DND-41 (cell line): ENCODE results near the gene ZDHHC1.

ENCODE experiments used
- CTCF ChIP-seq: IDR thresholded peaks from 2 replicates; pipeline ENCODE4 v1.5.1; 2012; ENCODE audit warnings: borderline replicate concordance, low read length, moderate library complexity, mild to moderate bottlenecking; ENCODE audit not compliant: poor library complexity, severe bottlenecking; ENCODE audit errors: extremely low read depth
- EZH2 ChIP-seq: IDR thresholded peaks from 3 replicates; pipeline ENCODE4 v1.6.1; 2012; ENCODE audit warnings: borderline replicate concordance, low read depth, mild to moderate bottlenecking, moderate library complexity, low read length, inconsistent platforms; ENCODE audit not compliant: severe bottlenecking

GRCh38 chr16:67412294-67412693 lies 4.0 kb downstream of the ZDHHC1 start:
- TF ChIP-seq CTCF (no peak), EZH2 (no peak)
